ENCODE data around the gene FCN1.

The FCN1 gene

DNA sequence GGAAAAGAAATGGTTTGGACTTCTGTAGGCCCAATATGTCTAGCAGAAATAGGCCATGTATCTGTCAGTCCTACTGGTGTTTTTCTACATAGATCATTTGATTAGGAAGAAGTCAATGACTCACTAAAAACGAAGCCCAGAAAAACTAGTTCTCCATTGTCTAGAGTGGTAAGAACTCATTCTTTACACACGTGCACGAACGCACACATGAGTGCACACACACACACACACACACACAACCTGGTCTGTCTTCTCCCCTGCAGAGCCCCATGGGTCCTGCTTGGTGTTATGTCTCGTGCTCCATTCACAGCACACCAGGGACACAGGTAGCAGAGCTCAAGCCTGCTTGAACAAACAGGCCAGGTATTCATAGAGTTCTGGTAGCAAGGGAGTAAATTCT lies 14.9 kb upstream of the FCN1 start:
- TF ChIP-seq, protein P1, sequence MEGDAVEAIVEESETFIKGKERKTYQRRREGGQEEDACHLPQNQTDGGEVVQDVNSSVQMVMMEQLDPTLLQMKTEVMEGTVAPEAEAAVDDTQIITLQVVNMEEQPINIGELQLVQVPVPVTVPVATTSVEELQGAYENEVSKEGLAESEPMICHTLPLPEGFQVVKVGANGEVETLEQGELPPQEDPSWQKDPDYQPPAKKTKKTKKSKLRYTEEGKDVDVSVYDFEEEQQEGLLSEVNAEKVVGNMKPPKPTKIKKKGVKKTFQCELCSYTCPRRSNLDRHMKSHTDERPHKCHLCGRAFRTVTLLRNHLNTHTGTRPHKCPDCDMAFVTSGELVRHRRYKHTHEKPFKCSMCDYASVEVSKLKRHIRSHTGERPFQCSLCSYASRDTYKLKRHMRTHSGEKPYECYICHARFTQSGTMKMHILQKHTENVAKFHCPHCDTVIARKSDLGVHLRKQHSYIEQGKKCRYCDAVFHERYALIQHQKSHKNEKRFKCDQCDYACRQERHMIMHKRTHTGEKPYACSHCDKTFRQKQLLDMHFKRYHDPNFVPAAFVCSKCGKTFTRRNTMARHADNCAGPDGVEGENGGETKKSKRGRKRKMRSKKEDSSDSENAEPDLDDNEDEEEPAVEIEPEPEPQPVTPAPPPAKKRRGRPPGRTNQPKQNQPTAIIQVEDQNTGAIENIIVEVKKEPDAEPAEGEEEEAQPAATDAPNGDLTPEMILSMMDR (IDR thresholded peaks at IDR 0.05; ENCODE audit: low read depth, low read length, missing control alignments) = no peak
- Histone ChIP-seq H3K36me3 (replicated peaks) (no peaks in the 10 kb centered on the region), H3K4me3 (ENCODE audit: low read depth, low read length) (no peak overlapping the region), H3K27ac (no peak overlapping the region), H3K27me3 (replicated peaks) (peaks cover 14% of the 10 kb centered on the region)
- DNase-seq = no peak
- in situ Hi-C loops (cut with HindIII; ENCODE audit: low pct_ligation_motif_present, low sequenced_read_pairs) = no loop called here

DNA sequence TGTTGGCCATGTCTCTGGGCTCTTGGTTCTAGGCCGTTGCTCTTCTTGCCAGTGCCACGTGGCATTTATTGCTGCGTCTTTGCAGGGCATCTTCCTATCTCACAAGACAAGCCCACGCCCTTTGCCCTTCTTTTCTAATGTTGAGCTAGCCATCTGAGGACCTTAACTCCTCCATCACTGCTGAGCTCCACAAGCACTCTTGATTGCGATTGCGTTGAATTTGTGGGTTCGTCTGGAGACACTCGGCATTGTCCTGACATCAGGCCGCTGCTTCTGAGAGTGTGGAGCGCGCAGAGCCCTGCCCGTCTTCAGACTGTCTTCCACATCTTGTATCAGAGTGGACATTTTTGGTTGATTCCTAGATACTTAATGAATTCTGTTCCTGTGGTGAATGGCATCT lies 14.5 kb upstream of the FCN1 start:
- Histone ChIP-seq H3K27ac (no peak overlapping the region), H3K27me3 (replicated peaks) (peaks cover 14% of the 10 kb centered on the region), H3K36me3 (replicated peaks) (no peaks in the 10 kb centered on the region), H3K4me3 (ENCODE audit: low read depth, low read length) (no peak overlapping the region)
- in situ Hi-C loops (cut with HindIII; ENCODE audit: low pct_ligation_motif_present, low sequenced_read_pairs) = no loop called here
- DNase-seq = no peak
- TF ChIP-seq, protein P1 (IDR thresholded peaks at IDR 0.05; ENCODE audit: low read depth, low read length, missing control alignments) = no peak

DNA sequence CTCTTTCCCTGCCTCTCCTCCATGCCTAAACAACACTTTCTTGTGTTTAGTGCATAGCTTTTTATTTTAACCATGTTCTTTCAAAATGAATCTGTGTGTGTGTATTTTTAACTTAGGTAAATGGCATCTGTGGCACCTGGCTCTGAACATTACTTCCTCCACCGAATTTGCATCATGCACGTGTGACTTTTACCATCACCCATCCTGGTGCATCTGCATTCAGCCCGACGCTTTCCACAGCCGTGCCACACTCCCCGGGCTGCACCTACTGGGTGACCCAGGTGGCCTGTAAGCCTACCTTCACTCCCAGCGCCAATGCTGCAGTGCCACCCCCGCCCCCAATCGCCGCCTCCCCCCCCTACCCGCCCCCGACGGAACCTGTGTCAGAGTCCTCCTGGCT lies 12.7 kb upstream of the FCN1 start:
- TF ChIP-seq, protein P1 (IDR thresholded peaks at IDR 0.05; ENCODE audit: low read depth, low read length, missing control alignments) = no peak
- in situ Hi-C loops (cut with HindIII; ENCODE audit: low pct_ligation_motif_present, low sequenced_read_pairs) = no loop called here
- Histone ChIP-seq H3K36me3 (replicated peaks) (no peaks in the 10 kb centered on the region), H3K27me3 (replicated peaks) (peaks cover 11% of the 10 kb centered on the region), H3K27ac (no peak overlapping the region), H3K4me3 (ENCODE audit: low read depth, low read length) (no peak overlapping the region)
- no peak for DNase-seq

DNA sequence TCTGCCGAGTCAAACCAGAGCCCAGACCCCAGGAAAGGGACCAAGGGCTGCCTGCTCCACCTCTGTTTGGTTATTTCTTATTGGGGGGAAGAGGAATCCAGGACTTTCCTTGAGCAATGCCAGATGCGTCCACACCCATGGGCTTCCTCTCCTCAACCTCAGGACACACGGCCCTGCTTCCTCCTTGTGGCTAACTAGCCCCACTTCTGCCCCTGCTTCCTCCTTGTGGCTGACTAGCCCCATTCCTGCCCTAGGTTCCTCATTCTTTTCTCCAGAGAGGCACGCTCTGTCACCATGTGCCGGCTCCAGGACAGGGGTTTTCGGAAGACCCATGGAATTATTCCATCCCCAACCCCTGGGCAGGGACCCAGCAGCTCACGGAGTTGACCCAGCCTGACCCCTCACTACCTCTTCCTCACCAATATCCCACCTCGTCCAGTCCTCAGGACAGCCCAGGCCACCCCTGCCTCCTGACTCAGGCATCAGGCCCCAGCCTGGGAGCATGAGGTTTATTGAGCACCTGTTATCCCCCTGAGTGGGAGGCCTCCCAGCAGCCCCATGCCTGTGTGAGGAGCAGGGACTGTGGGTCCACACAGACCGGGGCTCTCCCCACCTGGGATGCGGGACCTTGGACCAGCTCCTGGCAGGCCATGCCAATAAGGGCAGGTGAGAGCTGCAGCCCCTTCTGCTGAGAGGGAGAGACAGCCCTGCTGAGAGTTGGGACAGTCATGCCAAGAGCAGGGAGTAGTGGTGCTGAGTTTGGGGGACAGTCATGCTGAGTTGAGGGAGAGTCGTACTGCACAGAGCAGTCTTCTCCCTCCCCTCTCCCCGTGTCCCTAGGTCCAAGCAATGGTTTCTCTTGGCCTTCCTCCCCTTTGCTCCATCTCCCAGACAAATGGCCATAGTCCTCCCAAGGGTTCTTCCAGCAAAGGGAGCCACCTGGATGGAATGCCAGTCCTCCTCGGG lies 11.8 kb upstream of the FCN1 start:
- DNase-seq = no peak
- no peak overlapping the region for H3K27ac ChIP-seq

DNA sequence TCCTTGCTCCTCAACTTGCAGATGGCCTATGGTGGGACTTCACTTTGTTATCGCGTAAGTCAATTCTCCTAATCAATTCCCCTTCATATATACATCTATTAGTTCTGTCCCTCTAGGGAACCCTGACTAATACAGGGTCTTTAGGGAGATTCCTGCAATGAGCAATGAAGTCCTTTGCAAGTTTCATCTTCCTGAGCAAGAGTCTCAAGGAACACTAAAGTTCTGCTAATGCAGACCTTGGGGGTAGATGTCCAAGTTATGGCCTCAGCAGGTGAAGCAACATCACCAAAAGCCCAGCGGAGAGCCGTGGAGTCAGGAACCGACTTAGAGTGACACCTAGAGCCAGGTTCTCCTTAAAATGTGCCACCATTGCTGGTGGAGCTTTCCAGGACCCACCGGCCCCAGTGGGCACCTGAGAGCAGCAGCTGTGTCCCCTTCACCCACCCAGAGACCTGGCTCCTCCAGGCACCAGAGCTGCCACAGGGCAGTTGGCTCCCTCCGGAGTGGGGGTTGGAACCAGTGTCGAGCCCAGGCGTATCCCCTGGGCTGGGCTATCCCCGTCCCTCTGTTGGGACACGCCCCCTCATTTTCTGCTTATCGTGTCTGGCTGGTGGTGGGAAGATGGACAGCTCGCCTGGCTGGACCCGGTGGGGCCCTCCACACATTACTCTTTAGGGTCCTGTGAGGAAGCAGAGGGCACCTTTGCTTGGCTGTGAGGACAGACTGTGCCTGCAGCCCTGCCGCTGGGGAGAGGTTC lies 10.9 kb upstream of the FCN1 start:
- in situ Hi-C loops (cut with HindIII; ENCODE audit: low pct_ligation_motif_present, low sequenced_read_pairs) = no loop called here
- Histone ChIP-seq H3K27me3 (replicated peaks) (no peaks in the 10 kb centered on the region), H3K27ac (no peak overlapping the region), H3K4me3 (ENCODE audit: low read depth, low read length) (no peak overlapping the region), H3K36me3 (replicated peaks) (no peaks in the 10 kb centered on the region)
- no peak for DNase-seq
- TF ChIP-seq, protein P1 (IDR thresholded peaks at IDR 0.05; ENCODE audit: low read depth, low read length, missing control alignments) = no peak

More for the DNA sequence above, 11.8 kb upstream of the FCN1 start:
- TF ChIP-seq, protein P1 (IDR thresholded peaks at IDR 0.05; ENCODE audit: low read depth, low read length, missing control alignments) = no peak
- in situ Hi-C loops (cut with HindIII; ENCODE audit: low pct_ligation_motif_present, low sequenced_read_pairs) = no loop called here
- no peaks in the 10 kb centered on the region for H3K36me3 ChIP-seq (replicated peaks)
- H3K4me3 ChIP-seq (ENCODE audit: low read depth, low read length) = no peak overlapping the region
- peaks cover 3% of the 10 kb centered on the region for H3K27me3 ChIP-seq (replicated peaks)
